Mammary epithelial cell (primary cell): ENCODE results near the gene CRACDL.

Source experiments
- EZH2 ChIP-seq: IDR thresholded peaks from 2 replicates; pipeline ENCODE4 v1.6.1; 2012; ENCODE audit warnings: low read length, inconsistent platforms, borderline replicate concordance
- TF ChIP-seq, protein P1 (sequence below), 2 donors: IDR thresholded peaks in 1 of 2; conservative IDR thresholded peaks in 1 of 2; 2 replicates each; pipeline ENCODE4 v1.5.1; 2011 to 2012; ENCODE audit warnings: inconsistent platforms in 2 of 2, low read length in 2 of 2, mild to moderate bottlenecking in 2 of 2, control low read depth in 1 of 2, low read depth in 1 of 2; ENCODE audit not compliant: insufficient read depth in 1 of 2; ENCODE audit errors: extremely low read depth in 1 of 2

DNA sequence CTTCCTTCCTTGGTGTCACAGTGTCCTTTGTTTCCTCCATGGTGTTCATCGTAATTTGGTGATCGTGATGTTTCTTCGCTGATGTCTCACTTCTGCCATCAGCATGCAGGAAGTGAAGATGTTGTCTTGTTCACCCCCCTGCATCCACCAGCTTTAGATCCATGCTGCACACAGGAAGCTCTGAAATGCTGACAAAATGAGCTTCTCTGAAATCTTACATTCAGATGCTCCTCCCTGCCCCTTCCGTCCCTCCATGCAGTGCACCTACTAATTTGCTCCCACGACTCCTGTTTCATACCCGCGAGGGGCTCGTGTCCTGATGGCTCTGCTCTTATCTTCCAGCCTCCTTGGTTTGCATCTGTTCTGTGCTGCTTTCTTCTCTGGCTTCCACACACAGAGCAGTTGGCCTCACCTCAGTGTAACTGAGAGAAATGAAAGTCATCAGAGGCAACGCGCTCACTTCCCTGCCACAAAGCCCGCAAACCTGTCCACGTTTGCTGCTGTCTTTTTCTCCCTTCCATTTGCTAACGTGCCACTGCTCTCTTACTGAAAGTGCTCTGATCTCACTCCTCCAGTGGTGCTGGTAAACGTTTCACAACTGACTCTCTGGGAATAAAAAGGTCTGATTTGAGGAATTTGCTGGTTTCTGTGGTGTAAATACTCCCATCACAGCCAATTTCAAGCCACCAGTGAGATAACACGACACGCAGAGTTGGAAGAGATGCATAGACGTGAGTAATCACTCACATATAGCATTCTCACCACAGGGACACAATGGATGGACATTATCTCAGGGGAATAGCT is 164.1 kb downstream of the CRACDL start:
- TF ChIP-seq, protein P1, sequence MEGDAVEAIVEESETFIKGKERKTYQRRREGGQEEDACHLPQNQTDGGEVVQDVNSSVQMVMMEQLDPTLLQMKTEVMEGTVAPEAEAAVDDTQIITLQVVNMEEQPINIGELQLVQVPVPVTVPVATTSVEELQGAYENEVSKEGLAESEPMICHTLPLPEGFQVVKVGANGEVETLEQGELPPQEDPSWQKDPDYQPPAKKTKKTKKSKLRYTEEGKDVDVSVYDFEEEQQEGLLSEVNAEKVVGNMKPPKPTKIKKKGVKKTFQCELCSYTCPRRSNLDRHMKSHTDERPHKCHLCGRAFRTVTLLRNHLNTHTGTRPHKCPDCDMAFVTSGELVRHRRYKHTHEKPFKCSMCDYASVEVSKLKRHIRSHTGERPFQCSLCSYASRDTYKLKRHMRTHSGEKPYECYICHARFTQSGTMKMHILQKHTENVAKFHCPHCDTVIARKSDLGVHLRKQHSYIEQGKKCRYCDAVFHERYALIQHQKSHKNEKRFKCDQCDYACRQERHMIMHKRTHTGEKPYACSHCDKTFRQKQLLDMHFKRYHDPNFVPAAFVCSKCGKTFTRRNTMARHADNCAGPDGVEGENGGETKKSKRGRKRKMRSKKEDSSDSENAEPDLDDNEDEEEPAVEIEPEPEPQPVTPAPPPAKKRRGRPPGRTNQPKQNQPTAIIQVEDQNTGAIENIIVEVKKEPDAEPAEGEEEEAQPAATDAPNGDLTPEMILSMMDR (conservative IDR thresholded peaks at IDR 0.05 in 1 of 2, IDR thresholded peaks at IDR 0.05 in 1 of 2; ENCODE audit: extremely low read depth in 1 of 2, insufficient read depth in 1 of 2, low read depth in 1 of 2, low read length in 2 of 2) = no peak
- no peak for TF ChIP-seq EZH2
